Myocyte (in vitro differentiated cells): ENCODE data around the gene KIAA1191. TPM values are rescaled to one million over a fixed set of nuclear protein-coding genes. Genes with fewer than 3 reads are reported as not detected.

ENCODE experiments used
- DNase-seq: peaks from one replicate; pipeline ENCODE4 v3.0.0-alpha.2; 2012; ENCODE audit warnings: low read depth
- total RNA-seq: library from RNA; depleted of rRNA; stranded (reverse); fragments of >200 nt; gene quantifications from 2 replicates; pipeline ENCODE4 v1.2.3, GENCODE V29; 2014

The KIAA1191 gene
- total RNA-seq, 1 donor from 2014 or later, result 96.3 TPM

DNA sequence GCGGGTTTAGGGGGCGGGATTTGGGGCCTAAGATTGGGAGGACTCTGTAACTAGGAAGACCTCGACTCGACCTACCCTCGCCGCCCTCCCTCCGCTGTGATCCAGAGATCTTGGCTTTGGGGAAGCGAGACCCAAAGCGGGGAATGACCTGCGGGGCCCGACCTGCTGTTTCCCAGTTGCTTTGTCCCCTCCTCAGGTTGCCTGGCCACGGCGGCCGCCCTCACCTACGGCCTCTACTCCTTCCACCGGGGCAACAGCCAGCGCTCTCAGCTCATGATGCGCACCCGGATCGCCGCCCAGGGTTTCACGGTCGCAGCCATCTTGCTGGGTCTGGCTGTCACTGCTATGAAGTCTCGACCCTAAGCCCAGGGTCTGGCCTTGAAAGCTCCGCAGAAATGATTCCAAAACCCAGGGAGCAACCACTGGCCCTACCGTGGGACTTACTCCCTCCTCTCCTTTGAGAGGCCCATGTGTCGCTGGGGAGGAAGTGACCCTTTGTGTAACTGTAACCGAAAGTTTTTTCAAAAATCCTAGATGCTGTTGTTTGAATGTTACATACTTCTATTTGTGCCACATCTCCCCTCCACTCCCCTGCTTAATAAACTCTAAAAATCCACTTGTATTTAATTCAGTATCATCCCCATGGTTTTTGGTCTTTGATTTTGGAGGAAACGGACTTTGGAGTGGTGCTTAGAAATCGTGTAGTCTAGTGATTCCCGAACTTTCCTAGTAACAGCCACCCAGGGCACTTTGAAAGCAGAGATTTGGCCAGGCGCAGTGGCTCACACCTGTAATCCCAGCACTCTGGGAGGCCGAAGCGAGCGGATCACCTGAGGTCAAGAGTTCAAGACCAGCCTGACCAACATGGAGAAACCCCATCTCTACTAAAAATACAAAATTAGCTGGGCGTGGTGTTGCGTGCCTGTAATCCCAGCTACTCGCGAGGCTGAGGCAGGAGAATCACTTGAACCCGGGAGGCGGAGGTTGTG is 27.9 kb upstream of the KIAA1191 start:
- no peak for DNase-seq

DNA sequence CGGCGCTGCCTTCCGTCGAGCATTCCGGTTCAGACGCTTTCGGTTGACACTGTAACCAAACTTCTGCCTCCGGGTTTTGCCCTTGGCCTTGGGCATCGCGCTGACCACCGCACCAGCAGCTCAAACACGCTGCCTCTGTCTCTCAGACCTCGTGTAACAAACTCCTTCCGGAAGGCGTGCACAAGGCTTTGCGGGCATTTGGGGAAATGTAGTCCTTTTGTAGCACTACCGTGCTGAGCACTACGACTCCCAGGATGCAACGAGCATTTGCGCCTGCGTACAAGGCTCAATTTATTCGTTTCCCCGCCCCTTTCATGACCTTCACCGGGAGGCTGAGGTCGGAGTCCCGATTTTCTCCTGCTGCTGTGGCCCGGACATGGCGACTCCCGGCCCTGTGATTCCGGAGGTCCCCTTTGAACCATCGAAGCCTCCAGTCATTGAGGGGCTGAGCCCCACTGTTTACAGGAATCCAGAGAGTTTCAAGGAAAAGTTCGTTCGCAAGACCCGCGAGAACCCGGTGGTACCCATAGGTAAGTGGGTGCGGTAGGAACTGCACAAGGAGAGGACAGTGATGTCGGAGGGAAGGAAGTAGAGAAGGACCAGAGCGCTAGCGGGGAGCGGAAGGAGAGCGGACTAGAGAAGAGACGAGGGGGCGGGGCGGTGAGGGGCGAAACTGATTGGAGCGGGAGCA is 27.0 kb upstream of the KIAA1191 start, which contains the start of the genes HIGD2A and NOP16:
TSS of gene HIGD2A (plus strand) at position 308 of the 691 bp plus-strand sequence. CDS start at position 377, 69 bp downstream.
TSS of gene NOP16 (minus strand) at position 155 of the 691 bp plus-strand sequence. CDS start at position 96, 59 bp downstream.
- peak; percentile 100 for DNase-seq

DNA sequence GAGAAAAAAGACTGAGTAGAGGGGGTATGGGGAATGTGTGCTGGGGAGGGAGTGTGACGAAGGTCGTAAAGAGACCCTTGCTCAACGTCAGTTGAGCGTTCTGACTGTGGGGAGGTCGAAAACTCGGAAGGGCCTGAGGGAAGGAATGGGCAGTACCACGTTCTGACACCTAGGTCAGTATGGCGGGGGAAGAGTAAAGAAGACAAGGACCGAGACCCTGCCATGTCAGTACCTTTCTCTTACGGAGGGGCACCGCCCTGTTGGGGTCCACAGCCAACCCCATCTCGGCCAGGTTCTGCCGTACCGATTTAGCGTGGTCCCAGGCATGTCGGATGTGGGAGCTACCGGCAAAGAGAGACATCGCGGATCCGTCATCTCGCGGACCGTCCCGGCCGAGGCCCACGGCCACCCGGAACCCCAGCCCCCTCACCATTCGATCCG is 26.5 kb upstream of the KIAA1191 start:
- peak; percentile 48 for DNase-seq

DNA sequence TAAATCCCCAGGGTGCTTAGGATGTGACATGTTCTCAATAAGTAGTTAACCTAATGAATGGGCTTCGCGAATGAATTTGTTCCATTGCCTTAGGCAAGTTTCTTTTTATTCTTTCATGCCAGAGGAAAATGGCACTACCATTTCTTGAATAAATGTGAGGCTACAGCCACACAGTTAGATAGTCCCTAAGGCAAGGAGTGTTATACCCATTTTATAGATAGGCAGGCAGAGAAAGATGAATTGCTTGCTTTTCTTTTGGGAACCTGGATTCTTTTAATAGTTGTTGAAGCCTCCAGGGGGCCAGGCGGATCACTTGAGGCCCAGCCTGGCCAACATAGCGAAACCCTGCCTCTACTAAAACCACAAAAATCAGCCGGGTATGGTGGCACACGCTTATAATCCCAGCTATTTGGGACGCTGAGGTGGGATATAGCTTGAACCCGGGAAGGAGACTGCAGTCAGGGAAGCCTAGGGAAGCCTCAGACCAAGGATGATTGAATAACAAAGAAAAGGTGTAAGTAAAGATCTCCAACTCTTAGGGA is 25.9 kb upstream of the KIAA1191 start:
- peak; percentile 25 for DNase-seq

DNA sequence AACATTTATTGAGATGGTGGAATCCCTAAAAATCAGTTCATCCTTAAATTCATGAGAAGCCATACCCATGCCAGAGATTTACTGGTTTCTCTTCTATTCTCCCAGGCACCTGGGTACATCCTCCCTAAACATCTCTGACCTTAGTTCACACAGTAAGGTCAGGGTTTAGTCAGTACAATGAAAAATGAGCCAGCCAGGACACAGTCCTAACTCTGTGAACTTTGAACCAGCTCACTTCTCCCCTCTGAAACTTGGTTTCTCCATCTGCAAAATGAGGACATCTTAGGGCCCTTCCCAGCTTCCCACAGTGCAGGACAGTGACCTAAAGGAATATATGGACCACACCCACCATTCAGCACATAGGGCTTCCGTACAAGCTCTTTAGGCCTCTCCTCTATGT is 24.9 kb upstream of the KIAA1191 start:
- no peak for DNase-seq

DNA sequence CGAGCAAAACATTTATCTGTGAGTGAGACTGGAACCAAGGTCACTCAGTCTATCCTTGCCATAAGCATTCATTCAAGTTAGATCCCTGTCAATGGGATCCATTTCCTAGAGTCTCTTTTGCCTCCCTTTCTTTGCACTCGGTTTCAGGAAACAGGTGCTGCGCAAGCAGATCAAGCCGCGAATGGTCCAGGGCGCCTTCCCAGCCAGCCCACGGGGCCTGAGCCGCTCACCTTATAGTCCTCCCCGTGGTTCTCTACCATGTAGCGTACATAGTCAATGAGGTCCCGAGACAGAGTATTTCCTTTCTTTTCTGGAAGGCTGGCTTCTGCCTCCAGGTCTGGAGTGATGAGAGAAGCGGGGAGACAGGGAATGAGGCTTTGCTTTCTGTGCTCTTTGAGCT is 23.4 kb upstream of the KIAA1191 start:
- no peak for DNase-seq

DNA sequence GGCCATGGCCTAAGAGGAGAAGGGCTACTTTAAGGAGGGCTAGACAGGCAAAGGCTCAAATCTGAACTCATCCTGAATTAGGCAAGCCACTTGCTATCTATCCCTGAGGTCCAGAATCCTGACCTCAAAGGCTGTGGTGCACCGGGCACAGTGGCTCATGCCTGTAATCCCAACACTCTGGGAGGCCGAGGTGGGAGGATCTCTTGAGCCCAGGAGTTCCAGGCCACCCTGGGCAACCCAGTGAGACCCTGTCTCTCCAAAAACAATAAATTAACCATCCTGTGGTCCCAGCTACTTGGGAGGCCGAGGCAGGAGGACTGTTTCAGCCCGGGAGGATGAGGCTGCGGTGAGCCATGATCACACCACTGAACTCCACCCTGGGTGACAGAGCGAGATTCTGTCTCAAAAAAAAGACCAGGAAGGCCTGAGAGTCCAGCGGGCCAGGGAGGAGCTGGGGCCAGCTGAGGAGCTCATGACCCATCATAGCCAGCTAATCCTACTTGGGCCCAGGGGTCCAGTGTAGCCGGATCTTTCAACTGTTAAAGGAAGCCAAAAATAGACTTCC is 22.9 kb upstream of the KIAA1191 start:
- DNase-seq, result no peak

DNA sequence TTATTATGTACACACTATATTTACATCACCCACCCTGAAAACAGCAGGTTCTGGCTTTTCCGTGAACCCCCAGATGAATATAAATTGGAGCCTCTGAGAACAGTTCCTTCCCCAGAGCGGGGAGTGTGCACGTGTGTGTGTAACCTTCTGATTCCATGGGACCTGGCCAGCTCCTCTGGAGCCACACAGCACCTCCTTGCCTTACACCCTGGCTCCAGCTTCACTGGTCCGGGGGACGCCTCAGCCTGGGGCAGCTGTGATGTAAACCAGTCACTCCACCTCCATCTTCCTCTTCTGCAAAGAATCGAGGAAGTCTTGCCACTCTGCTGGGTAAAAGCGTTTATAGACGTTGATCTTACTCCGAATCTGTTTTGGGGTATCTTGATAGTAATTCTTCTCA is 22.4 kb upstream of the KIAA1191 start:
- DNase-seq, result no peak

DNA sequence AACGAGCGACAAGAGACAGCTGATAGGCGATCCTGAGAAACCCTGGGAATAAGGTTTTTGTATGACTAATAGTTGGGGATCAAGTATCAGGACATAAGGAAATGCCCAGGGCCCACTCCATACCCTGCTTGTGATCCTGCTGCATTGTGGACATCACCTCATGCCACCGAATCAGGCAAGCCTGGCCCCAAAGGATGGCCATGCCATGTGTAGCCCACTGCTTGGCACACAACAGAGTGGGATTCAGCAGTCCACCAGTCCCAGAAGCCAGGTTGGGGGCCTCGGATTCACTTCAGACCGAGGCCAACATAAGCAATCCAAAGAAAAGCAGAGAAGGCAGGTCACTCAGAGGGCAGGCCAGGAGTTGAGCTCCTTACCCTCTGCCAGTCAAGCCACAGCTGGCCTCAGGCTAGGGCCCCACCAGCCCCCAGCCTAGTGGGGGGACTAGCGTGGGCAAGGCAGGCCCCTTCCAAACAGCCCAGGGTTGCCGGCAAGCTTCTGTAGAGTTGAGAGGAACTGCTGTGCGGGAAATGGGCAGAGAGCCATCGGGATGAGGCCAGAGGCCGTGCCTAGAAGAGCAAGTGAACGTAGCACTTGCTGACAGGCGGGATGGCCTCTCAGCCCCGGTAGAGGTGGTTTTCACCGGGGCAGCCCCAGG is 21.8 kb upstream of the KIAA1191 start:
- DNase-seq, result no peak

DNA sequence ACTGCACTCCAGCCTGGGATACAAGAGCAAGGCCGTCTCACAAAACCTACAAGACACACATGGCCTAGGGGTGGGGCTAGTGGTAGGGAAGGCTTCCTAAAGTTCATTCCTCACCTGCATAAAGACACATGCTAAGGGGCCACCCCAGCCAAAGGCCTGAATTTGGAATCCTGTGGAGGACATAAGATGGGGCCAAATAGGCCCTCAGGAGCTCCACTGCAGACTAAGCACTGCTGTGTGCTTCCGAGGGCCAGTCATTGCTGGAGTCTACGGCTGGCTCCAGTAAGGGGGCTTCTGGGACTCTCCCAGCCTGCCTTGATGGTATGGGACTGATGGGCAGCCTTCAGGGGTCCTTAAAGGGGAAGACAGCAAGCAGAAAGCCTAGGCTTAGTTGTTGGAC is 21.2 kb upstream of the KIAA1191 start:
- no peak for DNase-seq

DNA sequence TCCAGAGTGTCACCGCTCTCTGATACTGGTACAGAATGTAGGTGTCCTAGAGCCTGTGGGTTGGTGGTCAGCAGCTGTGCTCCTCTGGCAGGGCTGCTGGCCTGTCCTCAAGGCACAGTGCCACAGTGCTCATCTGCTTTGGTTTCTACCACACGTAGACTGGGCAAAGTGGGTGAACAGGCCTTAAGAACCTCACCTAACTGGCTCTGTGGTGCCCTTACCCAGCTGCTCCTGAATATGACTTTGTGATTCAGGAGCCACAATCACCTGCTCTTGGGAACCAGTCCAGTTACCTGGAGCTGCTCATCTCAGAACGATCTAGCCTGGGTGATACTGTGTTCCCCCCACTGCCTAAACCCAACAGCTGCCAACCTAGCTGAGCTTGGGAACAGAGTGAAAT is 20.4 kb upstream of the KIAA1191 start:
- DNase-seq, result peak; percentile 18

DNA sequence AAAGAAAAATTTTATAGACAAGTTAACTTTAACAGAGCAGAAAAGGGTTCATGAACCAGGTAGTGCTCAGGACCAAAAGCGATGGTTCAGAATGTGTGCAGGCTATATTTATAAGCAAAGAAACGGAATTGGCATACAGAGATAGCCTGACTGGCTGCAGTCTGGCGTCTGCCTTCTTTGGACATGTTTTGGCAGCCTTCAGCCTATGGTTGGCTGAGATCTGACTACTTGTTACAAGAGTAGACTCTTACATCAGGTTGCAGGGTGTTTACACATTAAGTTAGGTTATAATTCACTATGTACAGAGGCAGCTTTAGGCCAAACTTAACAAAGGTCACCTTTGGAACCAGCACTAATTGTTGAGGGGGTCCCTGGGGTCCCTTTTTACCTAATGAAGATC is 19.9 kb upstream of the KIAA1191 start:
- no peak for DNase-seq

DNA sequence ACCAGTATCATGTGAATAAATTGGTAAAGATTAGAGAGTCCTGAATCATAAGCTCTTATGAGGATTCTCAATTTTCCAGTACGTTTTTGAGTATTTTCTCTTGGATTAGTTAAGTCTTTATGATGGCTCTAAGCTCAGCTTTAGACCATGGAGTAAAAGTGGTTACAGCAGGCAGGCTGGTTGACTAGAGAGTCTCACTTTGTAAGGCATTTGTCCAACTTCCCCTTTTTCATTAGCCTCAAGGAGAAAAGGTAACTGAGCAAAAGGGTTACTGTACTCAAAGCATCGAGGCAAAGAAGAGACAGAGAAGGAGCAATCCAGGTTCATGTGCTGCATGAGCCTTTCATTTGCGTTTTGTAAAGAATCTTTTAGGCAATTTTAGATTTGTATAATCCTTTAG is 18.3 kb upstream of the KIAA1191 start:
- DNase-seq, result no peak

DNA sequence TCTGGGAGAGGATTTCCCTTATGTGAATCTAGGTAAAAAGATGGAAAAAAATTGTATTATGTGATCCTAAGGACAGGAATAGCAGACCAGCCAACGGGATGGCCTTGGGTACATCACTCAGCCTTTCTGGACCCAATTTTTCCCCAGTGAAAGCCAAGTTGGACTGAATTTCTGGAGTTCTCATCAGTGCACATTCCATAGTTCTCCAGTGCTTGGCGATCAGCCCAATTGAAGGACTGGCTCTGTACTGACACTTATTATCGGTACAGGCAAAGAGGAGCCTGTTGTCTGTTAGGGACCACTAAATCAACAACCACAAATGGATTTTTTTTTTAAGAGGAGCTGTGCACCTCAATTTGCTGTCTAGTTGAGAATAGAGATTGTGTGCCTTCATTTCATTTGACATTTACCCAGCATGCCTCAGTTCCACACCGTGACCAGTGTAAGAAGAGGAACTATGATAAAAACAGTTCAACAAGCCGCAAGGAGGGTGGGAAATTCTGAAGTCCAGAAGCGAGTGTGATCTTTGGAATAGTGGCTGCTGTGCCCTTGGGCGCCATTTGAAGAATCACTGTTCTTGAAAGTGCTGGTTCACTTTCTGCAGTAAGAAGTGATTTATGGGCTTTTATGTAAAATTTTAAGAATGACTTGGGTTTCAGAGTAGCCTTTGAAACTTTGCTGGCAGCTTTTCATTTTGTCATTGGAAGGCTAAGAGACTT is 11.7 kb upstream of the KIAA1191 start:
- DNase-seq, result no peak

DNA sequence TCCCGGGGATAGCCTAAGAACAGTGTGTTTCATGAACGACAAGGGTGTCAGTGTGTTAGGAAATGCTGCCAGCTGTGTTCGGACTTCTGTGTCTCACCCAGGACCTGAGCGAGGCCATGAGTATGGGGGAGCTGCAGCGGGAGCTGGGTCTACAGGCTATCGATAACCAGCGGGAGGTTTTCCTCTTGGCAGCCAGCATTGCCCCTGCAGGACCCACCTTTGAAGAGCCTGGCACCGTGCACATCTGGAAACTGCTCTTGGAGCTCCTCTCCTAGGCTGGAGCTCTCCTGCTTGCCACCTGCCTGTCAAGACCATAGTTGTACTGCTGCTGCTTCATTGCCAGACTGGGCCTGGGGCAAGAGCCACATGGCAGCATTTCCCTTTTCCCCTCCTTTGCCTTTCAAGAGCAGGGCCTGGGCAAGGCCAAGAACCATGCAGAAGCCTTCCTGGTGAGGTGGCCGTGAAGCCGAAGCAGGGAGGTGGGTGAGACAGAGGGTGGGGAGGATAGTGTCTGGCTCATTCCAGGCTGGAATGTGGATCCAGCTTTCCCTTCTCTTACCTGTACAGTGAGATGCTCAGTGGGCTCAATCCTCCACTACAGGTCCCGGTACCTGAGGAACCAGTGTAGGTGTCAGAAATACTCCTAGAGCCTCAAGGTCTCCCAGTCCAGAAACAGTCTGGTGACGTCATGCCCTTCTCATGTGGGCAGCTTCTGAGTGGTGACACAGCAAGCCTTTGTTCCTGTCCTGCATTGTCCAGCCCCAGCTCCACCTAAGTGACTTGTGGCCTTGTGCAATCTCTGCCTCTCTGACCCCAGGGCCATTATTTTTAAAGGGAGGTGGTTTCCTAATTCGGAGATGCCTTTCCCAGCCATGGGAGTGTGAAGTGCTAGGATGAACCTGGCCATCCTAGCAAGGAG is 10.3 kb upstream of the KIAA1191 start:
- peak; percentile 30 for DNase-seq

DNA sequence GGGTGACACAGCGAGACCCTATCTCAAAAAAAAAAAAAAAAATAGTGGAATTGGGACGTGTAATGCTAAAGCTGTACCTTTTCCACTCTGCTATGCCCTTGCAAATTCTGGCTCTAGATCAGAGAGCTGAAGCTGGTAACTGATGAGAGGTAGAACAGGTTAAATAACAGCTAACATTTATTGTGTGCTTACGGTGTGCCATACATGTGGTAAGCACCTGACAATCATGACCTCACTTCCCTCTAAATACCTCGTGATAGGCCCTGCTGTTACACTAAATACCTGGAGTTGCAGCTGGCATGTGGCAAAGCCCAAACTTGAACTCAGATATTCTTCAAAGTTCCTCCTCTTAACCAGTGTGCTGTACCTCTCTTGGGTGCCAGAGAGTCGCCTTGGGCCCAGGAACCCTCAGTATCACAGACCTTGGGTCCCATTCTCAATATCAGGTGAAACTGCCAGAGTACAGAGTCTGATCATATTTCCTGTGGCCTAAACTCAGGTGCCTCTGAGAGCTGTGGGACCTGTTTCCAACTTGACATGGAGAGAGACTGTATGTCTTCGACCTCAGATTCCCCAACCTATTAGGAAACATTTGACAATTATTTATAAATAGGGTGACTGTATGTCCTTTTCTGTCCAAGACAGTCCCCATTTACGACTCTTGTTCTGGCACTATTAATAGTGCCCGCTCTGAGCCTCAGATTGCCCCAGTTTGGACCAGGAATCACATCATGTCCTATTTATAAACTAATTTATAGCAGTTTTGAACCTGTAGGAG is 8.6 kb upstream of the KIAA1191 start:
- no peak for DNase-seq

DNA sequence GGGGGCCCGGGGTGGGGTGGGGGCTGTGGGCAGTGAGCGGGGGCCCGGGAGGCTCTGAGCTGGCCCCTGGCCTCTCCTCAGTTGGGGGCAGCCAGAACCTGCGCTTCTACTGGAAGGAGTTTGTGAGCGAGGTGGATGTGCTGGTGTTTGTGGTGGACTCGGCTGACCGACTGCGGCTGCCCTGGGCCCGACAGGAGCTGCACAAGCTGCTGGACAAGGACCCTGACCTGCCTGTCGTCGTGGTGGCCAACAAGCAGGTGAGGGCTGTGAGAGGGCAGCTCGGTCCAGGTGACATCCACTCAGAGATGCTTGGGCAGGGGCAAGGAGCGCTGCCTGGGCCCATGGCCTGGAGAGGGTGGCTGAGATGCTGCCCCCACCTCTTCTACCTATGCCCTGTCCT is 7.2 kb upstream of the KIAA1191 start:
- no peak for DNase-seq

DNA sequence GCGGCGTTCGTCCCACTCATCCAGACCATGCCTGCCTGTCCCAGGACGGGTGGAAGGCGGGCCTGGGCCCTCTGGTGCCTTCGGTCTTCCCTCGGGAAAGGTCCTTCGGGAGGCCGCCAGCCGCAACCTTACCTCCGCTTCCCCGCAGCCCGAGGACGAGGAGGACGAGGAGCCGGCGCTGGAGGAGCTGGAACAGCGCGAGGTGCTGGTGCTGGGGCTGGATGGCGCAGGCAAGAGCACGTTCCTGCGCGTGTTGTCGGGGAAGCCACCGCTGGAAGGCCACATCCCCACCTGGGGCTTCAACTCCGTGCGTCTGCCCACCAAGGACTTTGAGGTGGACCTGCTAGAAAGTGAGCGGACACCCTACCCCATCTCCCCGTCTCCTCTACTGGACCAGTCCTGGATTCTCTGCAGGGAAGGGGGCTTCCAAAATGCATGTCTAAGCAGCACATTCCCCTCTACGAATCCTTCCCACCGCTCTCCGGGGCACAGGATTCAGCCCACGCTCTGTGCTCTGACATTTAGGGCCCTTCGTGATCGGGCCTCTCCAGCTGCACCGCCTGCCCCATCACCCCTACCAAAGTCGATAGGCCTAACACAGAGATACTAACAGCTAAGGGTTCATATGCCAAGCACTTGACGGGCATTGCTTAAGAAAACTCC is 4.8 kb upstream of the KIAA1191 start:
- DNase-seq, result no peak
